Measurements from ENCODE around the gene FOXK1.

GRCh38 chr7:4815121-4815520 lies 133.0 kb downstream of the FOXK1 start:
- TF ChIP-seq POLR2A (IDR thresholded peaks at IDR 0.05) (no peak), CTCF (IDR thresholded peaks at IDR 0.05) (no peak)

Data from sigmoid colon (tissue), 3 donors.